T-helper 2 cell (primary cell): Measurements from ENCODE around the gene REEP6.

Experiments
- DNase-seq, 5 experiments: peaks; one replicate each; pipeline versions ENCODE4 v3.0.0 to v3.0.0-alpha.2; 2012 to 2022
- total RNA-seq, 2 donors: gene quantifications; one replicate each; lab custom pipeline; 2026; lab: John Stamatoyannopoulos, UW

Gene REEP6
- total RNA-seq = 1.6 to 1.8 reads per million in 2 donors

GRCh38 chr19:1491114-1491848 is at the start of gene REEP6:
REEP6 (plus strand) TSS chr19:1491181; CDS start chr19:1491270, 89 bp downstream.
- DNase-seq = no peak

GRCh38 chr19:1441677-1442438 is 49.1 kb upstream of the REEP6 start:
- DNase-seq = no peak

GRCh38 chr19:1445185-1445931 is 45.6 kb upstream of the REEP6 start:
- peak; percentile 52 to 76 (median 62) for DNase-seq

GRCh38 chr19:1445932-1446712 is 44.9 kb upstream of the REEP6 start:
- DNase-seq = no peak

GRCh38 chr19:1446713-1447481 is 44.1 kb upstream of the REEP6 start:
- DNase-seq = no peak

- DNase-seq = no peak
Measured at GRCh38 chr19:1447504-1447903, 43.5 kb upstream of the REEP6 start.

GRCh38 chr19:1447944-1448343 is 43.0 kb upstream of the REEP6 start:
- no peak for DNase-seq

GRCh38 chr19:1449467-1450442 is 41.2 kb upstream of the REEP6 start, which contains the start of gene APC2:
APC2 (plus strand) TSS chr19:1450121; CDS start chr19:1453002, 2,881 bp downstream.
- peak in 1 of 5 experiments; percentile 28 for DNase-seq

- no peak for DNase-seq
Measured at GRCh38 chr19:1450735-1451731, 39.9 kb upstream of the REEP6 start.

GRCh38 chr19:1451916-1452801 is 38.8 kb upstream of the REEP6 start:
- no peak for DNase-seq

- no peak for DNase-seq
Measured at GRCh38 chr19:1452802-1453524, 38.0 kb upstream of the REEP6 start.

GRCh38 chr19:1453525-1454364 is 37.2 kb upstream of the REEP6 start:
- DNase-seq = no peak

- no peak for DNase-seq
Measured at GRCh38 chr19:1455002-1455335, 36.0 kb upstream of the REEP6 start.

- DNase-seq = peak in 4 of 5 experiments; percentile 29 to 63 (median 52)
Measured at GRCh38 chr19:1455336-1456120, 35.5 kb upstream of the REEP6 start.

GRCh38 chr19:1456121-1456900 is 34.7 kb upstream of the REEP6 start:
- no peak for DNase-seq
